DND-41 (cell line): ENCODE data around the gene HJV.
A peak's percentile ranks its signal among the peaks of the same experiment; 100 is the strongest.

Experiments
- ATAC-seq: fragments of 200-7000 bp; cut with Tn5 transposase; 3 replicates; pipeline ENCODE4 v1.9.1; 2021; ENCODE audit warnings: low read depth; ENCODE audit not compliant: insufficient read depth
- DNase-seq: peaks from one replicate; pipeline ENCODE4 v3.0.0-alpha.2; 2020
- H2AFZ ChIP-seq: 2 replicates; pipeline ENCODE4 v1.6.0; 2012; ENCODE audit warnings: low read depth, low read length
- H3K27ac ChIP-seq: 2 replicates; pipeline ENCODE4 v1.5.1; 2012; ENCODE audit warnings: low read length, inconsistent platforms
- H3K27me3 ChIP-seq: fragments of 200-600 bp; sonication (generic); 2 replicates; pipeline ENCODE4 v1.6.0; 2012; ENCODE audit warnings: low read length, mild to moderate bottlenecking, inconsistent platforms; ENCODE audit not compliant: insufficient read depth, poor library complexity
- H3K36me3 ChIP-seq: 2 replicates; pipeline ENCODE4 v1.5.1; 2012; ENCODE audit warnings: low read length, inconsistent platforms; ENCODE audit not compliant: insufficient read depth
- H3K4me1 ChIP-seq: 2 replicates; pipeline ENCODE4 v1.5.1; 2012; ENCODE audit warnings: mild to moderate bottlenecking, low read length; ENCODE audit not compliant: insufficient read depth
- H3K4me2 ChIP-seq: 2 replicates; pipeline ENCODE4 v1.6.0; 2012; ENCODE audit warnings: mild to moderate bottlenecking, moderate library complexity, low read length, inconsistent platforms; ENCODE audit not compliant: insufficient read depth
- H3K4me3 ChIP-seq, 2 experiments: fragments of 200-600 bp in 1 of 2; shearing (Covaris generic) in 1 of 2; 2 replicates each; pipeline ENCODE4 v1.5.1; 2012 to 2016; ENCODE audit warnings: inconsistent platforms in 2 of 2, low read length in 2 of 2, mild to moderate bottlenecking in 2 of 2, low read depth in 1 of 2, moderate library complexity in 1 of 2
- H3K79me2 ChIP-seq: 2 replicates; pipeline ENCODE4 v1.6.0; 2012; ENCODE audit warnings: low read length, inconsistent platforms; ENCODE audit not compliant: insufficient read depth
- H3K9ac ChIP-seq: 2 replicates; pipeline ENCODE4 v1.6.0; 2012; ENCODE audit warnings: low read depth, mild to moderate bottlenecking, inconsistent platforms, low read length, moderate library complexity
- H3K9me3 ChIP-seq: 2 replicates; pipeline ENCODE4 v1.5.1; 2012; ENCODE audit warnings: low read length, moderate library complexity, mild to moderate bottlenecking, inconsistent platforms; ENCODE audit not compliant: insufficient read depth, severe bottlenecking
- H4K20me1 ChIP-seq: 2 replicates; pipeline ENCODE4 v1.6.0; 2012; ENCODE audit warnings: low read length; ENCODE audit not compliant: insufficient read depth
- CTCF ChIP-seq: IDR thresholded peaks from 2 replicates; pipeline ENCODE4 v1.5.1; 2012; ENCODE audit warnings: borderline replicate concordance, low read length, moderate library complexity, mild to moderate bottlenecking; ENCODE audit not compliant: poor library complexity, severe bottlenecking; ENCODE audit errors: extremely low read depth
- EZH2 ChIP-seq: IDR thresholded peaks from 3 replicates; pipeline ENCODE4 v1.6.1; 2012; ENCODE audit warnings: borderline replicate concordance, low read depth, mild to moderate bottlenecking, moderate library complexity, low read length, inconsistent platforms; ENCODE audit not compliant: severe bottlenecking

The HJV gene

GRCh38 chr1:145985502-145986439, 35.8 kb downstream of the HJV start:
- Histone ChIP-seq H3K27ac (no peak overlapping the region), H3K4me3 (no peak overlapping the region), H4K20me1 (no peaks in the 10 kb centered on the region), H3K27me3 (no peaks in the 10 kb centered on the region), H3K9me3 (no peaks in the 10 kb centered on the region), H2AFZ (peak overlapping the region; percentile 48; the same call in 1 of the 2 replicates), H3K36me3 (no peaks in the 10 kb centered on the region), H3K4me2 (no peak overlapping the region), H3K4me1 (peaks cover 8% of the 10 kb centered on the region), H3K79me2 (no peaks in the 10 kb centered on the region), H3K9ac (no peak overlapping the region)
- no peak for DNase-seq
- no peak for ATAC-seq
- no peak for TF ChIP-seq EZH2
- TF ChIP-seq CTCF = no peak

- Histone ChIP-seq H3K27ac (no peak overlapping the region), H3K4me1 (peaks cover 14% of the 10 kb centered on the region), H2AFZ (peak overlapping the region; percentile 48; the same call in 1 of the 2 replicates), H3K79me2 (no peaks in the 10 kb centered on the region), H3K36me3 (no peaks in the 10 kb centered on the region), H3K9ac (no peak overlapping the region), H3K9me3 (no peaks in the 10 kb centered on the region), H3K4me2 (no peak overlapping the region), H3K4me3 (no peak overlapping the region), H3K27me3 (no peaks in the 10 kb centered on the region), H4K20me1 (no peaks in the 10 kb centered on the region)
- TF ChIP-seq EZH2 (no peak), CTCF (no peak)
- no peak for ATAC-seq
- DNase-seq = no peak
Measured at GRCh38 chr1:145985129-145985501, 36.4 kb downstream of the HJV start.

- Histone ChIP-seq H3K4me2 (no peak overlapping the region), H3K9me3 (no peaks in the 10 kb centered on the region), H3K4me1 (peaks cover 23% of the 10 kb centered on the region), H4K20me1 (no peaks in the 10 kb centered on the region), H3K79me2 (no peaks in the 10 kb centered on the region), H3K27me3 (no peaks in the 10 kb centered on the region), H3K36me3 (no peaks in the 10 kb centered on the region), H2AFZ (no peak overlapping the region), H3K4me3 (no peak overlapping the region), H3K27ac (no peak overlapping the region), H3K9ac (no peak overlapping the region)
- no peak for TF ChIP-seq CTCF
- TF ChIP-seq EZH2 = no peak
- ATAC-seq = no peak
- DNase-seq = no peak
Measured at GRCh38 chr1:145983960-145984830, 37.3 kb downstream of the HJV start.
